Tibial nerve (tissue), 3 donors: Measurements from ENCODE around the gene FGF14.

Experiments used
- POLR2A ChIP-seq, 2 donors: fragments of 450-650 bp; IDR thresholded peaks; one replicate each; pipeline ENCODE4 v1.6.1; 2017; ENCODE audit warnings: antibody characterized with exemption in 2 of 2, mild to moderate bottlenecking in 2 of 2, moderate library complexity in 2 of 2
- TF ChIP-seq, protein P1 (sequence below), 5 experiments: fragments of 200-600 bp in 3 of 5; fragments of 450-650 bp in 2 of 5; sonication (generic) in 3 of 5; IDR thresholded peaks; one replicate each; pipeline ENCODE4 v1.5.1; 2016 to 2019; ENCODE audit warnings: antibody characterized with exemption in 5 of 5, mild to moderate bottlenecking in 3 of 5, moderate library complexity in 2 of 5

DNA sequence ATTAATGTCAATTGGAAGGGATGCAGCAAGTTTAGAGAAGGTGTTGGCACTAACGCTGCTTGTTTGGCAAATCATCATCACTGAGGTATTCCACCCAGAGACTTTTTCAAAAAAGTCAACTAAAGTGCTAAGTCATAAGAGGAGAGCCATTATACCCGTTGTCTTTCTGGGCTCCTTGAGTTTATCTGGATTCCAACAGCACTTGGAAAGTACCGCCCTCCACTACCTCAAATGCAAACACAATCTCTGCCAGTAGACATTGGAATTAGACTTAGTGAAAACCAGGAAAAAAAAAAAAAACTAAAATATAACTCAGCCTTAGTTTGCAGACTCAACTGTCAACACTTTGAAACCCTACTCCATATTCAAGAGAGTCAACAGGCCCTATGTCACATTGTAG lies 683.4 kb downstream of the FGF14 start:
- TF ChIP-seq, protein P1, sequence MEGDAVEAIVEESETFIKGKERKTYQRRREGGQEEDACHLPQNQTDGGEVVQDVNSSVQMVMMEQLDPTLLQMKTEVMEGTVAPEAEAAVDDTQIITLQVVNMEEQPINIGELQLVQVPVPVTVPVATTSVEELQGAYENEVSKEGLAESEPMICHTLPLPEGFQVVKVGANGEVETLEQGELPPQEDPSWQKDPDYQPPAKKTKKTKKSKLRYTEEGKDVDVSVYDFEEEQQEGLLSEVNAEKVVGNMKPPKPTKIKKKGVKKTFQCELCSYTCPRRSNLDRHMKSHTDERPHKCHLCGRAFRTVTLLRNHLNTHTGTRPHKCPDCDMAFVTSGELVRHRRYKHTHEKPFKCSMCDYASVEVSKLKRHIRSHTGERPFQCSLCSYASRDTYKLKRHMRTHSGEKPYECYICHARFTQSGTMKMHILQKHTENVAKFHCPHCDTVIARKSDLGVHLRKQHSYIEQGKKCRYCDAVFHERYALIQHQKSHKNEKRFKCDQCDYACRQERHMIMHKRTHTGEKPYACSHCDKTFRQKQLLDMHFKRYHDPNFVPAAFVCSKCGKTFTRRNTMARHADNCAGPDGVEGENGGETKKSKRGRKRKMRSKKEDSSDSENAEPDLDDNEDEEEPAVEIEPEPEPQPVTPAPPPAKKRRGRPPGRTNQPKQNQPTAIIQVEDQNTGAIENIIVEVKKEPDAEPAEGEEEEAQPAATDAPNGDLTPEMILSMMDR (IDR thresholded peaks at IDR 0.05): no peak
- no peak for TF ChIP-seq POLR2A (IDR thresholded peaks at IDR 0.05)
